HG02642 (cell line): ENCODE data around the gene OGFOD2.

Source experiments
- ATAC-seq: cut with Tn5 transposase; IDR thresholded peaks from one replicate; pipeline ENCODE4 v1.9.1; 2021; ENCODE audit warnings: mild to moderate bottlenecking; ENCODE audit not compliant: unreplicated experiment, poor library complexity

Gene OGFOD2

GRCh38 chr12:123027726-123028445 lies 52.8 kb downstream of the OGFOD2 start:
- no peak for ATAC-seq

- no peak for ATAC-seq
Measured at GRCh38 chr12:123028475-123028874, 53.4 kb downstream of the OGFOD2 start.

GRCh38 chr12:123029550-123029949 lies 54.5 kb downstream of the OGFOD2 start:
- no peak for ATAC-seq
